Esophagus muscularis mucosa (tissue), 3 donors: Measurements from ENCODE around the gene CSH1.

Experiments
- CTCF ChIP-seq, 3 experiments: fragments of 200-600 bp in 2 of 3; fragments of 450-650 bp in 1 of 3; sonication (generic) in 2 of 3; IDR thresholded peaks; one replicate each; pipeline ENCODE4 v1.5.1; 2017 to 2019; ENCODE audit warnings: antibody characterized with exemption in 3 of 3, mild to moderate bottlenecking in 2 of 3, moderate library complexity in 1 of 3
- POLR2A ChIP-seq: fragments of 450-650 bp; IDR thresholded peaks from one replicate; pipeline ENCODE4 v1.6.1; 2017; ENCODE audit warnings: antibody characterized with exemption, moderate library complexity, mild to moderate bottlenecking, low read depth
- POLR2AphosphoS5 ChIP-seq, 2 donors: sonication (generic); formaldehyde crosslinking; IDR thresholded peaks; one replicate each; pipeline ENCODE4 v1.6.1; 2017; ENCODE audit warnings: antibody characterized with exemption in 2 of 2

- TF ChIP-seq POLR2AphosphoS5 (IDR thresholded peaks at IDR 0.05) (no peak), CTCF (IDR thresholded peaks at IDR 0.05) (no peak), POLR2A (no peak)
Observed at GRCh38 chr17:63939884-63940283, 43.5 kb upstream of the CSH1 start.
